ENCODE results near the gene C10orf143.
"Not testable (repeated sequence)": the region's sequence is repeated elsewhere in the genome, so short reads cannot be mapped to it uniquely, and the experiment has no call there.

C10orf143 gene

DNA sequence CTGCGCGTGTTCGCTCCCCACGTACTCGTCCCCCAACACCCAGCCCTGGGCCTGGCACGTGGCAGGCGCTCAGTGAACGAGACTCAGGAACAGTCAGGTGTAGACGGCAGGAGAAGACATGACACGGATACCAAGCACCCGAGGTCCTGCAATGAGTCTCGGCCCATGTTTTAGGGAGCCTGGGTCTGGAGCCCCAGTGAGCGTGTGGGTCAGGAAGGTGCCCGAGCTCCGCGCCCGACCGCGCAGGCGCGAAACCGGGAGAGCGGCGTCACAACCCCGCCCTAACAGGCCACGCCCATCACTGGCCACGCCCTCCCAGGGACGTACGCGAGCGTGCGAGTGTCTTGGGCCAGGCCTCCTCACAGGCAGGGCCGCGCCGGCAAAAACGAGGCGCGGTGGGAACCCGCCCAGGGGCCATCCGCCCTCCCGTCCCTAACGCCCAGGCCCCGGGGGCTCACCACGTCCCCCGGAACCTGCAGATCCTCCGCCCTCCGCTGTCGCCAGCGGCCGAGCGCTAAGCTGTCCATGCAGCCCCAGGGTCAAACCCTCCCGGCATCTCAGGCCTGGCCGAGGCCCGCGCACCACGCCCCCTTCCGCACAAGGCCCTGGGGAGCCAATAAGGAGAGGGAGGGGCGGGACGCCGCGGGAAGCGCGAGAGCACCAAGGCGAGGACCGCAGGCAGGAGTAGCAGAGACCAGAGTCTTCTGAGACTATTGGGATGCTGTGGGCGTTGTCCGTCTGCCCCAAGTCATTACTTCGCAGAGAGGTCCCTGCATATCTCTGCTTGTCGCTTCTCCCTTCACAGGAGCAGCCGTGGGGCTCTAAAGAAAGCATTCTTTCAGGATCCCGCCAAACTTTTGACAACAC is at the start of gene C10orf143:
C10orf143 (minus strand) TSS at position 585 of the 867 bp plus-strand sequence; CDS start at position 527, 58 bp downstream.
- FAIRE-seq, result no peak

DNA sequence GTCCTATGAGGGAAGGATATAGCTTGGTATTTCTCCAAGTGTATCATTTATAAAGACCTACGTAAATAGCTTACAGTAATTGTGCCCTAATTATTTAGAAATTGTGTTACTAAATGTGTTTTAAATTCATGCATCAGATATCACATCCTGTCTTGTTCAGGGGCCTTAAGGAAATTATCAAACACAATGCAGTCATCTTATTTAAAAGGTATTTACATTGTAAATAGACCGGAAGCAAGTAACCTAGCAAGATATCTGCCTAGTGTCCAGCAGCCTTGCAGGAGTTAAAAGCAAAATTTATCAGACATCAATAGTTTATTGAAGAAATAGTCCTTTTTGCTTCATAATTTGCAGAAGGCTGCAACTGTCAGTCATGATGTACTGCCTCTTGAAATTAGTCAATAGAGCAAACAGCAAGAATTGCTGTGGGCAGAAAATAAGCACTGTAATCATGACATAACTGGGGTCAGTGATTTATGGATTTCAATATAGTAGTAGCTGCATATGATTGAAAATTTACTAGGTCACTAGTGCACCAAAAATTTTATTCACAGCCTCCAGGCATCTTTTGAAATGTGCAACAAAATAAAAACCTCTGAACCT is 48.7 kb upstream of the C10orf143 start:
- FAIRE-seq, result peak; percentile 62

DNA sequence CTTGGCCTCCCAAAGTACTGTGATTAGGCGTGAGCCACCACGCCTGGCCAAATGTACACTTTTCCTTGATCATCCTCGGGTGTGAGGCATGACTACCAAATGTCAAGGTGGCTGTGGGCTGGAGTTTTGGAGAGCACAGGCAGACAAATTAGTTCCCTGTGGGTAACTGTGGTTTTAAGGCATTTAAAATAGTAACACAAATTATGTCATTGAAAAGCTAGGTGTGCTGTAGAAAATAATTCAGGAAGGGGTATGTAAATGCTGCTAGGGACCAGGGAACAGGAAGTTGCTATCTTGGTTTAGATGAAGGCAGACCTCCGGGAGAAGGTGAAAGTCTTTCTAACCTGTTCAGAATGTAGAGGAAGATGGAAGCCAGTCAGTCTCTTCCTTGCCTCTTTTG is 35.4 kb upstream of the C10orf143 start:
- FAIRE-seq, result no peak

DNA sequence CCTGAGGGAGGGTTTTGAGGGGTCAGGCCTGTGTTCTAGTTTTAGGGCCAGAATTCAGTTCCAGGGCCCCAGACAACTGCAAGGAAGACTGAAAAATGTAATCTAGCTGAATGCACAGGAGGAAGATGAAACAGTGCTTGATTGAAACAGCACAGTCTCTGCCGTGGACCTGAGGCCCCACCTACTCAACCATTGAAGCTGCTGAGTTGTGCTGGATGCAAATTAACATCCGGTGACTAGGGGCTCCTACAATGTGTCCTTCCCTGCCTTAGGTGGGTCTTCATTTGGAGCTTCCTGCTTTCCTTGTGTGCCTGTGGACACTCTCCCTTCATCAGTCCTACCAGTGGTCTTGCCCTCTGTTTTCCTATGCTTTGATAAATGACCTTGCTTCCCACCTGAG is 31.2 kb upstream of the C10orf143 start:
- no peak for FAIRE-seq

DNA sequence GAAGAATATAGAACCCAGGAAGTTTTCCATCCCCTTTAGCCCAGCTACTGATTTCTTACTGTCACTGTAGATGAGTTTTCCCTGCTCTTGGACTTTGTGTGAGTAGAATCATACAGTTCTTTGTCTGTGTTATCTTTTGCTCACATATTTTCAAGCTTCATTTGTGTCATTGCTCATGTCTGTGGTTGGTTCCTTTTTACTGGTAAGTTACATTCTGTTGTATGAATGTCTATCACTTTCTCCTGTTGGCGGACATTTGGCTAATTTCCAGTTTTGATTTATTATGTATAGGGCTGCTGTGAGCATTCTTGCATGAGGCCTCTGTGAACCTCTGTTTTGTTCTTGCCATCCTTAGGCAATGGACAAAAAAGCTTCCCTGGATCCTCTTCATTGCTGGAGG is 30.8 kb upstream of the C10orf143 start:
- no peak for FAIRE-seq

DNA sequence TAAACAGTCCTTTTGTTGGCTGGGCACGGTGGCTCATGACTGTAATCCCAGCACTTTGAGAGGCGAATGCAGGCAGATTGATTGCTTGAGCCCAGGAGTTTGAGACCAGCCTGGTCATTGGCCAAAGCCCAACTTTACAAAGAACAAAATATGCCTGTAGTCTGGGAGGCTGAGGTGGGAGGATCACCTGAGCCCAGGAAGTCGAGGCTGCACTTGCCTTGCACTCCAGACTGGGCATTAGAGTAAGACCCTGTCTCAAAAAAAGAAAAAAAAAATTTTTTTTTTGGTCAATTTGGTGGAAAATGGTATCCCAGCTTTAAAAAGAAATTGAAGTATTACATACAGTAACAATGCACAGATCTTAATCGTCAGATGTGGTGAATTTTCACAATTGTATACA is 30.4 kb upstream of the C10orf143 start:
- no peak for FAIRE-seq

DNA sequence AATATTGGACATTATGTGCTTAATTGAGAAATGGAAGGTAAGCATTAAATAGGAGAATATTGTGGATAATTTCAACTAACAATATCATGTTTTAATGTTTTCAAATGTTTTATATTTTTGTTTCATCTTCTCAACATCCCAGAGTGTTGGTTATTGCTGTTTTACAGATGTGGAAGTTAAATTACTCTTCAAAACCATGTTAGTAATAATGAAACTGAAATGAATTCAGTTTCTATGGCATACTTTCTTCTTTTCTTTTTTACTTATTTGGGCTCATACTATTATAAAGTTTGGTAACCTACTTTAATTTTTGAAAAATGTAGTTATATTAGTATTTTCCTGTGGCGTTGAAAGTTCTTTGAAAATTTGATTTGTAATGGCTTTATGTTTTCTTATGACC is 29.8 kb upstream of the C10orf143 start:
- peak; percentile 66 for FAIRE-seq

DNA sequence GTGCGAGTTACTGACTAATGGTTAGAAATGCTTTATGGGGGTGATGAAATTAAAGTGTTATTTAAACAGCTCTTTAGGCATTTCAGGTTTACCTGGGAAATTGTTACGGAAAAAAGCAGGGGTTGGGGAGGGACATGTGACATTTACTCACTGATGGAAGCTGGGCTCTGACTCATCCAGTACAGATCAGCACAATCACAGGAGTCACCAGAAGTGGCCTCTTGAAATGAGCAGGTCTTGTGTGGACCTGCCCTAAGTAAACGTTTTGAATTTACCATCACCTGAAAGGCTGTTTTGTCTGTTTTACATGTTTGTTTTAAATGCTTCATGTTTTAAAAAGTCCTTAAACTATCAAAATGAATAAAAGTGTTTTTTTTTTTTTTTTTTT is 27.8 kb upstream of the C10orf143 start:
- FAIRE-seq, result no peak

DNA sequence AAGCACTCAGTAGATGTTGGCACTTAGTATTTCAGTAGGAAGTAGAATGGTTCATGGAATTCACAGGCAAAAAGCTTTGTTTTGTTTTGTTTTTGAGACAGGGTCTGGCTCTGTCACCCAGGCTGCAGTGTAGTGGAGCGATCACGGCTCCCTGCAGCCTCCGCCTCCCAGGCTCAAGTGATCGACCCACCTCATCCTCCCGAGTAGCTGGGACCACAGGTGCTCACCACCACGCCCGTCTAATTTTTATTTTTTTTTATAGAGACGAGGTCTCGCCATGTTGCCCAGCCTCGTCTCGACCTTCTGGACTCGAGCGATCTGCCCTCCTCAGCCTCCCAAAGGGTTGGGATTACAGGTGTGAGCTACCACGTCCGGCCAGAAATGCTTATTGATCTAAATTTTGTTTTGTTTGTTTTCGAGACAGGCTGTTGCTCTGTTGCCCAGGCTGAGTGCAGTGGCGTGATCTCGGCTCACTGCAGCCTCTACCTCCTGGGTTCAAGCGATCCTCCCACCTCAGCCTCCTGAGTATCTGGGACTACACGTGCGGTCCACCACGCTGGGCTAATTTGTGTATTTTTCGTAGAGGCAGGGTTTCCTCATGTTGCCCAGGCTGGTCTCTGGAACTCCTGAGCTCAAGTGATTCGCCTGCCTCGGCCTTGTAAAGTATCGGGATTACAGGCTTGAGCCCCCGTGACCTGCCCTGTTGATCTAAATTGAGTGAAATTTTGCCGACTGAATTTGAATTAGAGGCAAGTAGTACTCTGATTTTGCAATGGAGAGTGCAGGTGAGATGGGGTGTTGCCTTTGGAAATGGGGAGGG is 27.2 kb upstream of the C10orf143 start:
- FAIRE-seq, result no peak

DNA sequence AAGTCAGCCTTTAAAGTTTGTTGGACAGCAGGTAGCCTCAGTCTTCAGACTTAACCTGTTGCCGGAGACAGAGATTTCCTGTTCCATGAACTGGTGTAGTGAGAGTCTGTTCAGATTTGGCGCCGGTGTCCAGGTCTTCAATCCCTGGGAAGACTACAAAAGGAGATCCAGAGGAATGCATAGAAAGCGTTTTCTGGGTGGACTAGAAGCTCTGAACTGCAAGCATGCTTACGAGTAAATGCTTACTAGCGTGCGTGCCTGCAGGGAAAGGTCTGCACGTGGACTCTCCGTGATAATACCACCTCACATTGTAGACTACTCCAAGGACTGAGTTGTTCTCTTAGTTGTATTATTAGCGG is 26.4 kb upstream of the C10orf143 start:
- FAIRE-seq, result no peak

DNA sequence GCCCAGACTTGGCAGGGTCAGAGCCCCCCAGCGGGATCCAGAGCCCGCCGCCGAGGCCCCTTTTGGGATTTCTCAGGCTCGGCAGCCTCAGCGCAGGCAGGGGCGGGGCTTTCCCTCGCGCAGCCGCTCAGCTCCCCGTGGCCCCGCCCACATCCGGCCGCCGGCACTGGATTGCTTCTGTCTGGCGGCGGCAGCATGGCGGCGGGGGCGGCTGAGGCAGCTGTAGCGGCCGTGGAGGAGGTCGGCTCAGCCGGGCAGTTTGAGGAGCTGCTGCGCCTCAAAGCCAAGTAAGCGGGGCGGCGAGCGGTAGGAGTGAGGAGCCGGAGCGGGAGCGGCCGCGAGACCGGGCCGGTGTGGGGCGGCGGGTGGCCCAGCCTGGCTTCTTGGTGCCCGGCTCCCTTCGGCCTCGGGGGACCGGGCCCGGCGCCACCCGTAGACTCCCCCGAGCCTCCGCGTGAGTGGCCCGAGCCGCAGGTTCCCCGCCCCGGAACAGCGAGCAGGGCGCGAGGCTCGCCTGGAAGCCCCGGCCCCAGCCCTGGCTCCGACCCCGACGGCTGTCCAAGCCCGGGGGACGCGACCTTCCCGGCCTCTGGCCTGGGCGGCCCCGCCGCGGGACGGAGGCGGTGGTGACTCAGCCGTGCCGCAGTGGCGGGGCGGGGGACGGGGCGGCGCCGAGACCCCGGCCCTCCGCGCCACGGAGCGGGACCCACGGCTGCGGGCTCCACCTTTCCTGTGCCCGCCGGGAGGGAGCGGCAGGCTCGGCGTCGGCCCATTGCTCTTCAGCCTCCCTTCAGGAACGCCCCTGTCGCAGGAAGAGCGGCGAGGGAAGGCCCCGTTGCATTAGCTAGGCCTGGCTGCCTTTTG is 25.8 kb upstream of the C10orf143 start, which contains the start of gene GLRX3:
GLRX3 (plus strand) TSS at position 166 of the 864 bp plus-strand sequence; CDS start at position 196, 30 bp downstream.
- no peak for FAIRE-seq

DNA sequence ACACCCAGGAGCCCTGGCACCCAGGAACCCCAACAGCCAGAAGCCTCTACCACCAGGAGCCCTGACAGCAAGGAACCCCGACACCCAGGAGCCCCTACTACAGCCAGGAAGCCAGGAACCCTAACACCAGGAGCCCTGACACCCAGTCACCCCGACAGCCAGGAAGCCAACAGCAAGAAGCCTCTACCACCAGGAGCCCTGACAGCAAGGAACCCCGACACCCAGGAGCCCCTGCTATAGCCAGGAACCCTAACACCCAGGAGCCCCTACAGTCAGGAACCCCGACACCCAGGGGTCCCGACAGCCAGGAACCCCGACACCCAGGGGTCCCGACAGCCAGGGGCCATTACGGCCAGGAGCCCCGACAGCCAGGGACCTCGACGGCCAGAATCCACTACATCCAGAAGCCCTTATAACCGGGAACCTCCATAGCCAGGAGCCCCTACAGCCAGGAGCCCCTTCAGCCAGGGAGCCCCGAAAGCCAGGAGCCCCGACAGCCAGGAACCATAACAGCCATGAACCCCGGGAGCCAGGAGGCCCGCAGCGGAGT is 25.1 kb upstream of the C10orf143 start:
- FAIRE-seq, result no peak

DNA sequence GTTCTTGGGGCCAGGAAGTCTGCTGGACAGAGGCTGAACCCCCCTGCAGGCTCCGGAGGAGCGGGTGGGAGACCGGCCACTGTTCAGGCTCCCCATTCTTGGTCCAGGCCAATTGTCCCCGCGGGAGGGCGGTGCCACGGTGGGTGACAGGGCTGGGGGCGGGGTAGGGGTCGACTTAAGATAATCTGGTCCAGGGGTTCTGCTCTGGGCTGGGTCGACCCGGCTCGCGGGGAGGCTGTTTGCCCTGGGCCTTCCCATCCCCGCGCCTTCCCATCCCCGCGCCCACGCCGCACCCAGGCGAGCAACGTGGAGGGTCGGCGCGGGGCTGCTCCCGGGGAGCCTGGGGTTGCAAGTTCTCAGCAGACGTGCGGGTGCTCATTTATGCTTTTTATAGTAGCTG is 18.3 kb upstream of the C10orf143 start:
- FAIRE-seq, result no peak

DNA sequence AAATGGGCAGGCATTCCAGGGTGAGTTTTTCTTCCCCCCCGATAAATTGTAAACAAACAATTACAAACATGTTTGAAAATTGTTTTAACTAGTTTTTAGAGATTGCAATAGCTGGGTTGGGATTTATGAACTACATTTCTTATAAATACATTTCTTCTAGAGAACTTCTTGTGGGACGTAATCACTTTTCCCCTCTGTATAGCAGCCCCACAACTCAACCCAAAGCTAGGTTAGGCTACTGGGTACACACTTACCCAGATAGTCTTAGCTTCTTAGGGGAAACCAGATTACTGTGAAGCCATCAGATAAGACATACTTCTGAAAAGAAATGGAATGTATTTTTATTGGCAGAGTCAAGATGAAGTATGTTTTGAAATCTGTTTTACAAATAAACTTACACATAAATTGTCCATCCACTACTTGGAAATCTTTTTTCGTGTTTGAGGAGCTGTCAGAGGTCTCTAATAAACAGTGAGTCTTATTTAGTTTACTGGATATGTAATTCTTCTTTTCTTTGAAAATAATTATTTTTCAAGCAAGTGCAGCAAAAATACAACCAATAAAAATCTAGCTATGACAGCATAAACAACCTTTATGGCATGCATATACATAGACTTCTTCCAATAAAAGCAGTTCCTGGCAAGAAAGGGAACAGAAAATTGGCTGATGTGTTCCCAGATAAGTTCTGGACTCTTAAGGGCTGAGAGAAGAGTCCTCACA is 17.6 kb upstream of the C10orf143 start:
- FAIRE-seq, result no peak

DNA sequence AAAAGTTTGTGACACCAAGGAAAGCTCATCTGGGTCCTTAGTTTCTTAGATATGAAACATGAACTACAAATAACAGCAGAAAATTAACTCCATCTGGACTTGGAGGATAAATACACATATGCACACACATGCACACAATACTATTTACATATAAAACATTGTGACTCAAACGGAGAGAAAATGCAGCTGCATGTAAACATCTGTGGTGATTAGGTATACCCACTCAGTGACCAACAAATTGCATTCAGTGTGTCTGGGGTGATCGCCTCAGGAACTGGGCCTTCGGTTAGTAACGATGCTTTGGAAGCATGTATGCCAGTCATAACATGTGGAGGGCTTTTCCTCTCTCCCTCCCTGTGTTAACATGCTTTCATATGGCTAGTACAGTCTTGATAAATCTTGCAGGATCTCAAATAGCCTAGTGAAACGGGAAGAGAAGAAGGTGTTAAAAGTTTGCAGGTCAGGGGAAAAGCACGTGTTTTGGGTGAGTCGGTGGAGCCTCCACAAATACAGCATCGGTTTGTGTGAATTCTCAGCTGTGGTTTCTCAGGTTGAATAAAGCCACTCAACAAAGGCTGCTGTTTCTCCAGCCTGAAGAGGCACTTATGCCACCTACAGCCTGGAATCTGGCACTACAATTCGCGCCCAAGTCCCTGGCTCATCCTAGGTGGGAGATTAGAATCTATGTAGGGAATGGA is 16.9 kb upstream of the C10orf143 start:
- FAIRE-seq, result peak; percentile 21

DNA sequence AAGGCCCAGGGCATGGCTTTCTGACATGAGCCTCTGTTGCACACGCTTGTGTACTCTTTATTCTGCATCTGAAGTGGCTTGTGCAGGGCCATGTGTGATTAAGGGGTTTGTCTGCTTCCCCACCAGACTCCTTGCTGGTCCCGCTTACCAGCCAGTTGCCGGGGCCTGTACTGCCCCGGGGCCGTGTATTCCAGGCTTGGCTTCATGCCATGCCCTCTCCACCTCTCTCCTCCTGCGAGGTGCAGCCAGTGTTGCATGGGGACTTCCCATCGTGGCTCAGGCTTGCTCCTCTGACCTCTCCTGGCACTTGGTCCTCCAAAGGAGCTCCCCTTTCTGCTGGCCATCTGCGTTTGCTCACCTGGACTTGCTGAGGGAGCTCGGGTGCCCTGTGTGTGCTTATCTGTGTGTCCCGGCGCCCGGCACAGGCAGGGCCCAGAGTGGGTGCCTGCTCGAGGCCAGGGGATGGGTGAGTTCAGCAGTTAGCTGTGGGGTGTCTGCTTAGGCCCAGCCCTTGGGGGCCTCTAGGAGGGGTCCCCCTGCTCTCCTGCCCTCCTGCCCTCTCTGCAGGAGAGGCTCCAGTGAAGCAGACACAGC is 11.0 kb upstream of the C10orf143 start:
- no peak for FAIRE-seq

DNA sequence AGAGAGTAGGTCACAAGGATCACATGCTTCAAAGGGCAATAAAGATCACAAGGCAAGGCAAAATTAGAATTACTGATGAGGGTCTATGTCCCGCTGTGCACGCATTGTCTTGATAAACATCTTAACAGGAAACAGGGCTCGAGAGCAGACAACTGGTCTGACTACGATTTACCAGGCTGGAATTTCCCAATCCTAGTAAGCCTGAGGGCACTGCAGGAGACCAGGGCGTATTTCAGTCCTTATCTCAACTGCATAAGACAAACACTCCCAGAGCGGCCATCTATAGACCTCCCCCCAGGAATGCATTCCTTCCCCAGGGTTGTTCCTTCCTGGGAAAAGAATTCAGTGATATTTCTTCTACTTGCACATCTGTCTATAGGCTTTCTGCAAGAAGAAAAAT is 6.9 kb upstream of the C10orf143 start:
- FAIRE-seq, result not testable (repeated sequence)

DNA sequence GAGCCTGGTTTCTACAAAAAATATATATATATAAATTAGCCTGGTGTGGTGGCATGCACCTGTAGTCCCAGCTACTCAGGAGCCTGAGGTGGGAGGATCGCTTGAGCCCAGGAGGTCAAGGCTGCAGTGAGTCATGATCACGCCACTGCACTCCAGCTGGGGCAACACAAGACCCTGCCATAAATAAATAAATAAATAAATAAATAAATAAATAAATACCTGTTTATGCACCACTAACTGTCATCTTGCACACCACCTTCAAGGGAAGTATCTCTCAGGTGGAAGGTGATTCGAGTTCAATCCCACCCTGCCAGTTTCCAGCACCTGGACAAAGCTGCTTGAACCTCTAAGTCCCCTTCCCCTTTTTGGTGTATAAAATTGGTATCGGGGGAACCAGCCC is 6.3 kb upstream of the C10orf143 start:
- not testable (repeated sequence) for FAIRE-seq

DNA sequence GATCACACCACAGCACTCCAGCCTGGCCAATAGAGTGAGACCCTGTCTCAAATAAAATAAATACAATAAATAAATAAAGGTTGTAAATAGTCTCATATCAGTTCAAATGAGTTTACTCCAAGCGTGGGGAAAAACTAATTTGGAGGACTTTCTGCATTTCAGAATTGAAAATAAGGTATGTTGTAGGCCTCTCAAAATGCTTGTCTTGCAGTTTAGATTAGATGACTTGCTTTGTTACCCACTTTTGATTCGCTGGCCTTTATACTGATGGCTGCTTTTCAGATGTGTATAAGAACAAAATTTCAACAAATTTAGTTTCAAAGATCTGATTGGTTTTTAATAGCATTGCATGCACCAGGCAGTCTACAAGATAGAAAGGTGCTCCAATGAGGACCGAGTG is 2.2 kb upstream of the C10orf143 start:
- FAIRE-seq, result no peak

DNA sequence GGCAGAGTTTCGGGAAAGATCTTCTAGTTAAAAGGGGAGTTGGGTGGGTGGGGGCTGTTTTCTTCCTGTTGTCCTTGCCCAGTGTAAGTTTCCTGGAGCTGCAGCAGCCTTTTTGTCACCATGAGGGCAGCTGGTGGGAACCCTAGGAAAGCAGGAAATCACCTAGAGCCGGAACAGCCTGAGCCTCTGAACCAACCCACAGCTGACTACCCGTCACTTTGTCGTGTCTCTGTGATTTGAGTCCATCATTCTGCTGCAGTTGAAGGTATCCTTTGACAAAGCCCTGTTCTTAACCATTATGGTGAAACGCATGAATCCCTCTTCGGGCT is 1.2 kb upstream of the C10orf143 start:
- FAIRE-seq, result no peak
